IPS-18a (cell line): ENCODE results near the gene PCDHA8.
"Not testable (repeated sequence)": the region's sequence is repeated elsewhere in the genome, so short reads cannot be mapped to it uniquely, and the experiment has no call there.

Source experiments
- H3K27ac ChIP-seq: one replicate; pipeline ENCODE4 v1.5.1; 2013; ENCODE audit warnings: low read length
- H3K27me3 ChIP-seq: one replicate; pipeline ENCODE4 v1.6.1; 2013; ENCODE audit warnings: mild to moderate bottlenecking, low read length; ENCODE audit not compliant: control insufficient read depth, insufficient read depth
- H3K36me3 ChIP-seq: one replicate; pipeline ENCODE4 v1.6.1; 2013; ENCODE audit warnings: low read depth, low read length; ENCODE audit not compliant: control insufficient read depth
- H3K4me1 ChIP-seq: one replicate; pipeline ENCODE4 v1.6.1; 2013; ENCODE audit warnings: low read depth, low read length; ENCODE audit not compliant: control insufficient read depth
- H3K4me3 ChIP-seq: one replicate; pipeline ENCODE4 v1.5.1; 2013; ENCODE audit warnings: low read length
- H3K9ac ChIP-seq: one replicate; pipeline ENCODE4 v1.6.1; 2013; ENCODE audit warnings: mild to moderate bottlenecking, low read length, moderate library complexity
- H3K9me3 ChIP-seq: one replicate; pipeline ENCODE4 v1.6.1; 2013; ENCODE audit warnings: low read depth, low read length; ENCODE audit not compliant: control insufficient read depth

PCDHA8 gene

DNA sequence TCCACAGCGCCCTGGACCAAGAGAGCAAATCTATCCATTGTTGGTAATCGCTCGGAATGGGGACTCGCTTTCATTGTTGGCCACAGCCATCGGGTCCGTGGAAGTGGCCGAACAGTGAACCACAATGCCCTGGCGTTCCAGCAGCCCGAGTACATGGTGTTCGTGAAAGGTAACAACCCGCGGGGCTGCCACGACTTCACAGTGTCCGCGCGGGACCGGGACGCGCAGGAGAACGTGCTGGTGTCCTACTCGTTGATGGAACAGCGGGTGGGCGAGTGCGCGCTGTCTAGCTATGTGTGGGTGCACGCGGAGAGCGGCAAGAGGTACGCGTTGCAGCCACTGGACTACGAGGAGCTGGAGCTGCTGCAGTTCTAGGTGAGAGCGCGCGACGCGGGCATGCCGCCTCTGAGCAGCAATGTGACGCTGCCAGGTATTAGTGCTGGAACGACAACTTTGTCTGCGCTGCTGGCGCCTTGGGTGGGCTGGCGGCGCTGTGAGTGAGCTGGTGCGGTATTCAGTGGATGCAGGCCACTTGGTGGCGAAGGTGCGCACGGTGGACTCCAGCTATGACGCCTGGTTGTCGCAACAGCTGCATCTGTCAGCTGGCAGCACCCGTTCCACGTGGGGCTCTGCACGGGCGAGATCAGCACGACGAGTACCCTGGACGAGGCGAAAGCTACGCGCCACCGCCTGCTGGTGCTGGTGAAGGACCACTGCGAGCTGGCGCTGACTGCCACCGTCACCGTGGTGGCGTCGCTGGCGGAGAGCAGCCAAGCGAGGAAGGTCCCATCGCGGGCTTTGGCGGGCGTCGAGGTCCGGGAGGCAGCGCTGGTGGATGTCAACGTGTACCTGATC is 21.7 kb downstream of the PCDHA8 start:
- H3K4me3 ChIP-seq: no peak overlapping the region
- H3K9me3 ChIP-seq: no peaks in the 10 kb centered on the region
- H3K27ac ChIP-seq: no peak overlapping the region
- no peaks in the 10 kb centered on the region for H3K36me3 ChIP-seq
- H3K27me3 ChIP-seq: no peaks in the 10 kb centered on the region
- no peaks in the 10 kb centered on the region for H3K4me1 ChIP-seq
- H3K9ac ChIP-seq: no peak overlapping the region

DNA sequence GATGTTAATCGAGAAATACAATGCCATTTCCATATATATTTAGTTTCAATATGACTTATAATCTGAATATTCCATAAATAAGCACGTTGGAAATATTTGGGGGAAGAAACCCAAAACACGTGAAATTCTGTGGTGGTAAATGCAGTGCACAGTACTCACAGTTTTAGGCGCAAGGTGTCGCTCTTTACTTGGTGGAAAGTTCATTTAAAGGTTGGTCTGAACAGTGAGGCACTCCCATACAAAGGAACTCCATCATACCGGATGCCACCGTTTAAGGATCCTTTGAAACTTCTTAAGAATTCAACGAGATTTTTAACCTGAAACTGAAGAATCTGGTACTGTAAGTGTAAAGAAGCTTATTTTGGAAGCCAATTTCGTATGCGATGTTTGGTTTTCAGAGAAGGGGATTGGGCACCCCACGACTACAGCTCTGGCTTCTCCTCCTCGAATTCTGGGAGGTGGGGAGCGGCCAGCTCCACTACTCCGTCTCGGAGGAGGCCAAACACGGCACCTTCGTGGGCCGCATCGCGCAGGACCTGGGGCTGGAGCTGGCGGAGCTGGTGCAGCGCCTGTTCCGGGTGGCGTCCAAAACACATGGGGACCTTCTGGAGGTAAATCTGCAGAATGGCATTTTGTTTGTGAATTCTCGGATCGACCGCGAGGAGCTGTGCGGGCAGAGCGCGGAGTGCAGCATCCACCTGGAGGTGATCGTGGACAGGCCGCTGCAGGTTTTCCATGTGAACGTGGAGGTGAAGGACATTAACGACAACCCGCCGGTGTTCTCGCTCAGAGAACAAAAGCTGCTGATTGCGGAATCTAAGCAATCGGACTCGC is 28.0 kb downstream of the PCDHA8 start, which contains the start of gene PCDHA11:
PCDHA11 (plus strand) TSS at position 237 of the 834 bp plus-strand sequence; CDS start at position 384, 147 bp downstream.
- H3K9me3 ChIP-seq: no peaks in the 10 kb centered on the region
- peak within 1 kb of the TSS; percentile 26 for H3K4me3 ChIP-seq
- H3K4me1 ChIP-seq: no peaks in the 10 kb centered on the region
- H3K9ac ChIP-seq: peak within 1 kb of the TSS; percentile 4
- H3K27me3 ChIP-seq: no peaks in the 10 kb centered on the region
- no peaks in the 10 kb centered on the region for H3K36me3 ChIP-seq
- H3K27ac ChIP-seq: no peak within 1 kb of the TSS

DNA sequence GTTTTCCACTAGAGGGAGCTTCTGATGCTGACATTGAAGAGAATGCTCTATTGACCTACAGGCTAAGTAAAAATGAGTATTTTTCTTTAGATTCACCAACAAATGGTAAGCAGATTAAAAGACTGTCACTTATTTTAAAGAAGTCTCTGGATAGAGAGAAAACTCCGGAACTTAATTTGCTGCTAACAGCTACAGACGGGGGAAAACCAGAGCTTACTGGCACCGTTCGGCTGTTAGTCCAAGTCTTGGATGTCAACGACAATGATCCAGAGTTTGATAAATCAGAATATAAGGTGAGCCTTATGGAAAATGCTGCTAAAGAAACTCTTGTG is 28.5 kb downstream of the PCDHA8 start:
- H3K9ac ChIP-seq: no peak overlapping the region
- H3K27ac ChIP-seq: no peak overlapping the region
- H3K27me3 ChIP-seq: no peaks in the 10 kb centered on the region
- H3K4me1 ChIP-seq: peaks cover 2% of the 10 kb centered on the region
- H3K4me3 ChIP-seq: no peak overlapping the region
- H3K9me3 ChIP-seq: no peaks in the 10 kb centered on the region
- H3K36me3 ChIP-seq: no peaks in the 10 kb centered on the region

DNA sequence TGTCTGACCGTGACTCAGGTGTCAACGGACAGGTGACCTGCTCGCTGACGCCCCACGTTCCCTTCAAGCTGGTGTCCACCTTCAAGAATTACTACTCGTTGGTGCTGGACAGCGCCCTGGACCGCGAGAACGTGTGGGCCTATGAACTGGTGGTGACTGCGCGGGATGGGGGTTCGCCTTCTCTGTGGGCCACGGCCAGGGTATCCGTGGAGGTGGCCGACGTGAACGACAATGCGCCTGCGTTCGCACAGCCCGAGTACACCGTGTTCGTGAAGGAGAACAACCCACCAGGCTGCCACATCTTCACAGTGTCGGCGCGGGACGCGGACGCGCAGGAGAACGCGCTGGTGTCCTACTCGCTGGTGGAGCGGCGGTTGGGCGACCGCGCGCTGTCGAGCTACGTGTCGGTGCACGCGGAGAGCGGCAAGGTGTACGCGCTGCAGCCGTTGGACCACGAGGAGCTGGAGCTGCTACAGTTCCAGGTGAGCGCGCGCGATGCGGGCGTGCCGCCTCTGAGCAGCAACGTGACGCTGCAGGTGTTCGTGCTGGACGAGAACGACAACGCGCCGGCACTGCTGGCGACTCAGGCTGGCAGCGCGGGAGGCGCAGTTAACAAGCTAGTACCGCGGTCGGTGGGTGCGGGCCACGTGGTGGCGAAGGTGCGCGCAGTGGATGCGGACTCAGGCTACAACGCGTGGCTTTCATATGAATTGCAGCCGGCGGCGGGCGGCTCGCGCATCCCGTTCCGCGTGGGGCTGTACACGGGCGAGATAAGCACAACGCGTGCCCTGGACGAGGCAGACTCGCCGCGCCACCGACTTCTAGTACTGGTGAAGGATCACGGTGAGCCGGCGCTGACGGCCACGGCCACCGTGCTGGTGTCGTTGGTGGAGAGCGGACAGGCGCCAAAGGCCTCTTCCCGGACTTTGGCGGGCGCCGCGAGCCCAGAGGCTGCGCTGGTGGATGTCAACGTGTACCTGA is 29.5 kb downstream of the PCDHA8 start:
- Histone ChIP-seq H3K9ac (no peak overlapping the region), H3K27me3 (no peaks in the 10 kb centered on the region), H3K4me1 (peaks cover 2% of the 10 kb centered on the region), H3K27ac (no peak overlapping the region), H3K4me3 (no peak overlapping the region), H3K9me3 (no peaks in the 10 kb centered on the region), H3K36me3 (no peaks in the 10 kb centered on the region)

DNA sequence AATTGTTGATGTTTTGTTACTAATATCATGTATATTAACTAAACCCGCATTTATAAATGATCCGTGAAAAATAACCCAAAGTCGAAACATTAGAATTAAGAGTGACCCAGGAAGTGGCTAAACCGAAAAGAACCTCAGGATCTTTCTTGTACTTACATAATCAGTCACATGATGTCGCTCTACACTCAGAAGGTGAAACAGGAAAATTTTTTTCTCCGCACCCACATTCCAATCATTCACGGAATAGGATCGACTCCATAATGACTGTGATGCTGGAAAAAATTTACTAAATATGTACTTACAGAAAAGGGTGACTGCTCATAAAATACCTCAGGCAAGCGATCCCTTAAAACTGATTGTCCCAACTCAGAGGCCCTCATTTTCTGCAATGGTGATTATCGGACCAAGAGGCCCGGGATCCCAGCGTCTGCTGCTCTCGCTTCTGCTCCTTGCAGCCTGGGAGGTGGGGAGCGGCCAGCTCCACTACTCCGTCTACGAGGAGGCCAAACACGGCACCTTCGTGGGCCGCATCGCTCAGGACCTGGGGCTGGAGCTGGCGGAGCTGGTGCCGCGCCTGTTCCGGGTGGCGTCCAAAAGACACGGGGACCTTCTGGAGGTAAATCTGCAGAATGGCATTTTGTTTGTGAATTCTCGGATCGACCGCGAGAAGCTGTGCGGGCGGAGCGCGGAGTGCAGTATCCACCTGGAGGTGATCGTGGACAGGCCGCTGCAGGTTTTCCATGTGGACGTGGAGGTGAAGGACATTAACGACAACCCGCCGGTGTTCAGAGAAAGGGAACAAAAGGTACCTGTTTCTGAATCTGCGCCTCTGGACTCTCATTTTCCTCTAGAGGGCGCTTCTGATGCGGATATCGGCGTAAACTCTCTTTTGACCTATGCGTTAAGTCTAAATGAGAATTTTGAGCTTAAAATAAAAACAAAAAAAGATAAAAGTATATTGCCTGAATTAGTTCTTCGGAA is 34.4 kb downstream of the PCDHA8 start, which contains the start of gene PCDHA12:
PCDHA12 (plus strand) TSS at position 224 of the 981 bp plus-strand sequence; CDS start at position 389, 165 bp downstream.
- Histone ChIP-seq H3K36me3 (no peaks in the 10 kb centered on the region), H3K4me1 (peaks cover 2% of the 10 kb centered on the region), H3K4me3 (peak within 1 kb of the TSS; percentile 92), H3K27me3 (no peaks in the 10 kb centered on the region), H3K27ac (peak within 1 kb of the TSS; percentile 74), H3K9ac (peak within 1 kb of the TSS; percentile 90), H3K9me3 (no peaks in the 10 kb centered on the region)

DNA sequence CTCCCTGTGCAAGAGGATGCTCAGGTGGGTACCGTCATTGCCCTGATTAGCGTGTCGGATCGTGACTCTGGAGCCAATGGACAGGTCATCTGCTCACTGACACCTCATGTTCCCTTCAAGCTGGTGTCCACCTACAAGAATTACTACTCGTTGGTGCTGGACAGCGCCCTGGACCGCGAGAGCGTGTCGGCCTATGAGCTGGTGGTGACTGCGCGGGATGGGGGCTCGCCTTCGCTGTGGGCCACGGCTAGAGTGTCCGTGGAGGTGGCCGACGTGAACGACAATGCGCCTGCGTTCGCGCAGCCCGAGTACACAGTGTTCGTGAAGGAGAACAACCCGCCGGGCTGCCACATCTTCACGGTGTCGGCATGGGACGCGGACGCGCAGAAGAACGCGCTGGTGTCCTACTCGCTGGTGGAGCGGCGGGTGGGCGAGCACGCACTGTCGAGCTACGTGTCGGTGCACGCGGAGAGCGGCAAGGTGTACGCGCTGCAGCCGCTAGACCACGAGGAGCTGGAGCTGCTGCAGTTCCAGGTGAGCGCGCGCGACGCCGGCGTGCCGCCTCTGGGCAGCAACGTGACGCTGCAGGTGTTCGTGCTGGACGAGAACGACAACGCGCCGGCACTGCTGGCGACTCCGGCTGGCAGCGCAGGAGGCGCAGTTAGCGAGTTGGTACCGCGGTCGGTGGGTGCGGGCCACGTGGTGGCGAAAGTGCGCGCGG is 35.7 kb downstream of the PCDHA8 start:
- H3K27me3 ChIP-seq, H3K9me3 ChIP-seq, H3K9ac ChIP-seq, H3K4me1 ChIP-seq, H3K27ac ChIP-seq, H3K36me3 ChIP-seq: not testable (repeated sequence)
- H3K4me3 ChIP-seq: peak overlapping the region; percentile 92

DNA sequence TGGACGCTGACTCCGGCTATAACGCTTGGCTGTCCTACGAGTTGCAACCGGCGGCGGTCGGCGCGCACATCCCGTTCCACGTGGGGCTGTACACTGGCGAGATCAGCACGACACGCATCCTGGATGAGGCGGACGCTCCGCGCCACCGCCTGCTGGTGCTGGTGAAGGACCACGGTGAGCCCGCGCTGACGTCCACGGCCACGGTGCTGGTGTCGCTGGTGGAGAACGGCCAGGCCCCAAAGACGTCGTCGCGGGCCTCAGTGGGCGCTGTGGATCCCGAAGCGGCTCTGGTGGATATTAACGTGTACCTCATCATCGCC is 36.2 kb downstream of the PCDHA8 start:
- H3K9me3 ChIP-seq: no peaks in the 10 kb centered on the region
- no peak overlapping the region for H3K4me3 ChIP-seq
- H3K27ac ChIP-seq: no peak overlapping the region
- no peak overlapping the region for H3K9ac ChIP-seq
- peaks cover 2% of the 10 kb centered on the region for H3K4me1 ChIP-seq
- H3K36me3 ChIP-seq: no peaks in the 10 kb centered on the region
- H3K27me3 ChIP-seq: no peaks in the 10 kb centered on the region

DNA sequence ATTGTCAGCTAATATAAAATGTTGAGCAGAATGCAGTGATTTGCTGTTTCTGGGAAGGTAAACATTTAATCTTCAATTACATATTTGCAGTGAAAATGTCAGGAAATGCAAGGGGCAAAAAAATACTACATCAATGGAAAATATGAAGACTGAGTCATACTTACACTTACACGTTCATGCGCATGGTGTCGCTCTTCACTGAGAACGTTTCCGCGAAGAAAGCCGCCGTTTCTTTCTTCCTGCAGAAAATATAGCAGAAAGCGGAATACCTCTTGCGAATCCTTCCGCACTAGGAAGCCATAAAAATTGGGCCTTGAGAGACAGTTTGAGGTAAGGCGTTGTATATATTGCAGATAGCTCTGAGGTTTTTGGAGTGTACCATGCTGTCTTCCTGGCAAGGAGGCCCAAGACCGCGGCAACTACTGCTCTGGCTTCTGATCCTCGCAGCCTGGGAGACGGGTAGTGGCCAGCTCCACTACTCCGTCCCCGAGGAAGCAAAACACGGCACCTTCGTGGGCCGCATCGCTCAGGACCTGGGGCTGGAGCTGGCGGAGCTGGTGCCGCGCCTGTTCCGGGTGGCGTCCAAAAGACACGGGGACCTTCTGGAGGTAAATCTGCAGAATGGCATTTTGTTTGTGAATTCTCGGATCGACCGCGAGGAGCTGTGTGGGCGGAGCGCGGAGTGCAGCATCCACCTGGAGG is 41.1 kb downstream of the PCDHA8 start, which contains the start of gene PCDHA13:
PCDHA13 (plus strand) TSS at position 236 of the 702 bp plus-strand sequence; CDS start at position 381, 145 bp downstream.
- Histone ChIP-seq H3K4me1 (no peaks in the 10 kb centered on the region), H3K9me3 (no peaks in the 10 kb centered on the region), H3K27ac (no peak within 1 kb of the TSS), H3K4me3 (peak within 1 kb of the TSS; percentile 66), H3K9ac (peak within 1 kb of the TSS; percentile 51), H3K36me3 (no peaks in the 10 kb centered on the region), H3K27me3 (no peaks in the 10 kb centered on the region)

DNA sequence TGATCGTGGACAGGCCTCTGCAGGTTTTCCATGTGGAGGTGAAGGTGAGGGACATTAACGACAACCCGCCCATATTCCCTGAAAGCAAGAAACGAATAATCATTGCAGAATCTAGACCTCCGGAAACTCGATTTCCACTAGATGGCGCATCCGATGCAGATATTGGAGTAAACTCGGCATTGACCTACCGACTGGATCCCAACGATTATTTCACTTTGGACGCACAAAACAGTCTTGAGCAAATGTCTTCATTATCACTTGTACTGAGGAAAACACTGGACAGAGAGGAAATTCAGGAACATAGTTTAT is 41.6 kb downstream of the PCDHA8 start:
- H3K9me3 ChIP-seq: no peaks in the 10 kb centered on the region
- H3K27me3 ChIP-seq: no peaks in the 10 kb centered on the region
- H3K9ac ChIP-seq: peak overlapping the region; percentile 51
- peak overlapping the region; percentile 66 for H3K4me3 ChIP-seq
- no peak overlapping the region for H3K27ac ChIP-seq
- no peaks in the 10 kb centered on the region for H3K36me3 ChIP-seq
- no peaks in the 10 kb centered on the region for H3K4me1 ChIP-seq
